ENCODE data around the gene DCTD.

DCTD gene

DNA sequence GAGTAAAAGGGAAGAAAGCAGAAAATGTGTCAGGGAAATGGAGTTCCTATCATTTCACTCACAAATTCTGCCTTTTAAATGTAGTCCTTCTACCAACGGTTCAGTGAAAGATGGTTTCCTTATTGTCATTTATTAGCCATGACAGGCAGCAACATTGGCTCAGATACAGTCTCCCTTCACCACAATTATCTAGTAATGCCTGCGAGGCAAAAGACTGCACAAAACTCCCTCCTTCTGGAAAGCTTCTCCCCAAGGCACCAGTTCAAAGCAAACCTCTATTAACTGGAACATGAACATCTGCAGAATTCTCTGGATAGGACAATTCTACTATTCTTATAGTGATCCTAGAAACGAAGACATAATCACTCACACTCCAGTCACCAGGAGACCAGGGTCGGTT, 28.3 kb downstream of the DCTD start:
- no peak for DNase-seq

DNA sequence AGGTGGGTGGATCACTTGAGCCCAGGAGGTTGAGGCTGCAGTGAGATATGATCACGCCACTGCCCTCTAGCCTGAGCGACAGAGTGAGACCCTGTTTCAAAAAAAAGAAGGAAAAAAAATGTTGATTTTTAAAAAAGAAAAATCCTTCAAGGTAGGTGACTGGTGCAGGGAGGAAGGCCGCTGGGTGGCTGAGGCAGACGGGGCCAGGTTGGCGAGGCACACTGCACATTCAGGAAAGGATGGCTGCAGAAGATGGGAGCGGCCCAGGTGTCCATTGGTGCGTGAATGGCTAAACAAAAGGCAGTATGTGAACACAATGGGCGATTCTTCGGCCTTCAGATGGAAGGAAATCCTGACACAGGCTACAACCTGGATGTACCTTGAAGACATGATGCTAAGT, 30.4 kb downstream of the DCTD start:
- DNase-seq, result no peak

DNA sequence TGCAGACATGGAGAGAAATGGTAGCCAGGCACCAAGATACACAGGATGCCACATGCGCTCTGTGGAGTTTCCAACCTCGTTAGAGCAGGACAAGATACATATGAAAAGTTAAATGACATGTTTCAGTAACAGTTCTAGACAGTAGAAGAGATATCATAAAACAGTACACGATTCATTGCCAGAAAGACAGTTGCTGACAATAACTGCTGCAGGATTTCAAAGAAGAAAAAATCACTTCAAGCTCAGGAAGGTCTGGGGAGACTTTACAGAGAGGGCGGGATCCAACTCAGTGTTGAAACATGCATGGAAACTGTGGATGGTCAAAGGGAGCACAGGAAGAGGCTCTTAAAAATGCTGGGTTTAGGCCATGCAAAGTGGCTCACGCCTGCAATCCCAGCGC, 31.0 kb downstream of the DCTD start:
- DNase-seq, result no peak

DNA sequence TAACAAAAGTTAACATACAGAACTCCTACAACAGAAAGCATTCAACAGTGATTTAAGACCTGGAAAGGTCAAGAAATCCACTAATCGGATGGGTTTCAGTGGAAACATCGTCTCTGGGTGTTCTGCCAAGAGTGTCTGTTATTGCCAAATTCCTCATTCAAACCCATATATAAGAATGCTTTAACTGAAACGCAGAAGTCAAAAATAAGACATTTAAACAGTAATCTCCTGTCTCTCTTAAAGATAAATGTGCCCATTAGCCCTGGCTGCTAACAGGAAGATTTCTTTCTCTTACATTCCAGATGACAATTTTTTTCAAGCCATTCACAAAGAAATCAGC, 31.5 kb downstream of the DCTD start:
- no peak for DNase-seq

DNA sequence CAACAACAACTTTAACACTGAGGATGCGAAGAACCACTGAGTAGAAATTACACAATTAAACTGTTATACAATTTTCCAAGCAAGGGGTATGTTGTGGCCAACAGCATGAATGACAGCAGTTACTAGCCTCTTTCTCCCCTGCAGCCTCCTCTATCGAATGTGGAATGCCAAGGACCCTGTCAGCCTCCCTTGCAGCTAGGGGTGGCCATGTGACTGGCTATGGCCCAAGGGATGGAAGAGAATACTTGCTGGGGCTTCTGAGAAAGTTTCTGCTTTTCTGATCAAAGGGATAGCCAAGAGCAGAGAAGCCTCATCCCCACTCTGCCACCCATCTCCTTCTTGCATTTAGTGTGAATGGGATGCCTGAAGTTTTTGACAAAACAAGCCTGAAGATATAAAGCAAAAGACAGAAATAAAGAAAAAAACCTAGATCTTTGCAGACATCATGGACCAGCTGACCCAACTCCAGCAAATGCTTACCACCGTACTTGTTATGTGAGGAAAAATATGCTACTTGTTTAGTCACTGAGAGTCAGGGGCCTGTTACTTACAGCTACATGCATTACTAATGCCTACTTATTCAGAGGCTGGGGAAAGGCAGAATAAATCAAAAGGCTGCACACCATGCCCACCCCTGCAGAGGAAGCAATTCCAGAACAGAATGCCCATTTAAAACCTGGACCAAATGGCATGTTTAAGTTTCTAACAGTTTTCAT, 32.0 kb downstream of the DCTD start:
- no peak for DNase-seq

- no peak for DNase-seq
Observed at GRCh38 chr4:182884040-182884439, 33.1 kb downstream of the DCTD start.

DNA sequence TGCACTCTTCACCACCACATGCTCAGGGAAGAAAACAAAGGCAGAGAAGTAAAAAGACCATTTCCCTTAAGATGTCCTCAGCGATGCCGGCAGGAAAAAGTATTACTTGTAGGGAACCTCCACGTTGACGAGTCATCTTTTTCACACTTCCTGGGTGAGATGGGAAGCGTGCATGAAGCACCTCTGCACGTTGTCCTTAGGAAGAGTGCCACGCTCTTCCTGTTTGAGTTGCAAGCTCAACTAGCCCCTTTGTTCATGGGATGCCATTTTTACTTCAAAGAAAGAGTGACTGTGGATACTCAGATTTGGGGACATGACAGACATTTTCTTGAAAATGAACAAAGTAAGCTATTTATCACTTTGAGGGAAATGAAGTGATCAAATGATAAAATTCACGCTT, 33.8 kb downstream of the DCTD start:
- no peak for DNase-seq

- no peak for DNase-seq
Observed at GRCh38 chr4:182881914-182882313, 35.3 kb downstream of the DCTD start.

DNA sequence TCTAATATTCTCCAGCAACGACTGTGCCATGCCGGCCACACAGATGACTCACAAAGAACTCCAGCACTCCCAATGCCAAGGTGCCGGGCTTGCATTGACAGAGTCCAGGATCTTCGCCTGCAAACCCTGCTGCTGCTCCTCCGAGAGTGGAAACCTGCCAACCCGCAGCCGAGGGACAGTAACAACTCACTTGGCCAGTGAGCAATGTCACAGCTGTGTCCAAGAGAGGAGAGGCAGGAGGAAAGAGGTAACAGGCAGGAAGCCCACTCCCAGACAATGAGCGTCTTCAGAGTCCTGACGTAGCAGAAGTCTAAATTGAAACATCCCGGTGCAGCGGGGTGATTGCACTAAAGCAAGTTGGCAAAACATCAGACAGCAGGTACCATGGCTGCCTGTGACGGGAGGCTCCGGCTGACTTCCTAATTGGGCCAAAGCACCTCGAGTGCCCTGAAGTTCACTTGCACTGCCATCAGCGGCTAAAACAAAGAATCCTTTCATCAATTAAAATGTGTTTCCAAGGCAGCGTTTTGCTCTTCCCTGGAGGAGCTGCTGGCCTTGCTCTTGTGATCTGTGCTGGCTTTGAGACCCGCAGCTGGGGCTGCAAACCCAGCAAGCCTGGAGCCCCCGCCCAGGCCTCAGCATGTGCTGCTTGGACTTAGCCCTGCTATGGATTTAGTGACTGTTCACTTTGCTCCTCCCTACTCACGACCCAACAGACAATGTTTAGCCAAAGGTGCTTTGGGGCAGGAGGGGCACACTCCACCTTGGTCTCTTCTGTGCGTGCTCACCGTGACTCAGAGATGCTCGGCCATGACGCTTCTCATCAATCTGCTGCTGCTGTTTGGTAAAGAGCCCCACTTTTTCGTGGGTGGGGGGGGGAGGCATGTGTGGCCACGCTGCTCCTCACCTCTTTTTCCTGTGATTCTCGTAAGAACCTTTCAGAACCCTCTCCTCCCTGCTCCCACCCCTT, 36.5 kb downstream of the DCTD start:
- no peak for DNase-seq

- DNase-seq, result no peak
Observed at GRCh38 chr4:182879913-182880312, 37.3 kb downstream of the DCTD start.

- DNase-seq, result no peak
Observed at GRCh38 chr4:182878633-182879495, 38.3 kb downstream of the DCTD start.

GRCh38 chr4:182877326-182877883, 39.8 kb downstream of the DCTD start:
- DNase-seq, result no peak

DNA sequence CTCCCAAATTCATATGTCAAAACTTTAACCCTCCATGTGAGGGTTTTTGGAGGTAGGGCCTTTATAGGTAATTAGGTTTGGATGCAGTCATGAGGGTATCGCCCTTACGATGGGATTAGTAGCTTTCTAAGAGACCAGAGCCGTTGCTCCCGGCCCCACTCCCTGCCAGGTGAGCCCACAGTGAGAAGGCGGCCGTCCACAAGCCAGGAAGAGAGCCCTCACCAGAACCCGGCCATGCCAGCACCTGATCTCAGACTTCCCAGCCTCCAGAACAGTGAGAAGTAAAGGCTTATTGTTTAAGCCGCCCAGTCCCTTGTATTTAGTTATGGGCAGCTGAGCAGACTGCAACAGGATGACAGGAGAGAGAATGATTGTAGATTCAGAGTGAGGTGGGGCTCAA, 40.8 kb downstream of the DCTD start:
- DNase-seq, result no peak

DNA sequence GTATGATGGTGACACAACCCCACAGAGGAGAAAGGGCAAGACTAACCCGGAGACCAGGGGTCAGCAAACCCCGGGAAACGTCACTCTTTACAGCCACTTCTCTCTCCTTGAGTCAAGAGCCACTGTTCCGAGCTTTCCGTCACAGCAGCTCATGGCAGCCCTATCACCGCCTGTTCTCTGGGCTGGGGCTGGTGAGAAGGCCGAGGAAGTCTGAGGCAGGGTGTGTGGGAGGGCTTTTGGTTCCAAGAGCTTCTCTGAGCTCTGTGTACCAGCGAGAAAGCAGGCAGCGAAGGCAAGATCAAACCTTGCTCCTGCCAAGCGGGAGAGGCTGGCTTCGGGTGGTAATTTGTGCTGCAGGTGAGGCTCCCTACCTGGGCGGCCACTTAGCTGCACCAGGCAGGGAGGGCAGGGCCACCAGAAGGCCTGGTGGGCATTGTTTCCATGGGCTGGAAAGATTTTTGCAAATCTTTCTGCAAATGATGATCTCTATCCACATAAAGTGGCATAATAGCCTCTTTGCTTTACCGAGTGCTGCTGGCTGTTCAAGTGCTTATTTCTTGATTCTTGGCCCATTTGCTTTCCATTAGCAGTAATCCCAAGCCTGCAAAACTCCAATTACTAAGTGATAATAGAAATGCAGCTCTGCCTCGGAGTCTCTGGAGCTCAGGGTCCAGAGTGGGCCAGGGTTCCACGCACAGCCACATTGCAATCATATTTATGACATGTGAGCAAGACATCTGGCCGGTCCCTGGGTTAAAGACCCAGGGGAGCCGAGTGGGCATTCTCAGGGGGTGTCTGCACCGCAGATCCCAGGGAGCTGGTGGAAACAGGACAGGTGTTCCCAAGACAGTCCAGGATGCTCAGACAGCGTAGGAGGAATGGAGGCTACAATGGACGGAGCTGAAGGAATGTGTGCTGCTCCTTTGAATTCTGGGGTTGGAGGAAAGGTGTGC, 41.5 kb downstream of the DCTD start:
- DNase-seq, result no peak

GRCh38 chr4:182874797-182875345, 42.3 kb downstream of the DCTD start:
- no peak for DNase-seq

- no peak for DNase-seq
Observed at GRCh38 chr4:182874304-182874751, 42.9 kb downstream of the DCTD start.

GRCh38 chr4:182873726-182874125, 43.5 kb downstream of the DCTD start:
- no peak for DNase-seq

GRCh38 chr4:182873289-182873688, 43.9 kb downstream of the DCTD start:
- DNase-seq, result no peak

DNA sequence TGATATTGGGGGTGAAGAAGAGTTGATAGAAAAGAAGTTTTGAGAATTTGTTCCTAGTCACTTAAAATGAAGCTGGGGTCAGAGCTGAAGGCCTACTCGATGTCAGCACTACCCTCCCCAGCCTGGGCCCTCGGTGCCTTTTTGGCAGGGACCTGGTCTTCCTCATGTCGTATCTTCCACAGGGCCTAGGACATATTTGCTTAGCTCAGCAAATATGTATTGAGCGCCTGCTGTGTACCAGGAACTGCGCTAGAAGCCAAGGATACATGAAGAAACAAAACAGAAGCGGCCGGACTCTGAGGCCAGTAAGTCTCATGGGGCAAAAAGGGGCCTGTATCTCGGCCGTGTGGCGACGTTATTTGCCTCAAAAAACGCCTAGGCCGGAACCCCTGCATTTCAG, 44.3 kb downstream of the DCTD start:
- DNase-seq, result no peak

GRCh38 chr4:182871616-182872015, 45.6 kb downstream of the DCTD start:
- DNase-seq, result no peak

- DNase-seq, result no peak
Observed at GRCh38 chr4:182869697-182870096, 47.5 kb downstream of the DCTD start.
